Measurements from ENCODE around the gene CCDC116.
A peak's percentile ranks its signal among the peaks of the same experiment; 100 is the strongest.
"Not testable (repeated sequence)": the region's sequence is repeated elsewhere in the genome, so short reads cannot be mapped to it uniquely, and the experiment has no call there.

CCDC116 gene

GRCh38 chr22:21652010-21652546 lies 19.5 kb downstream of the CCDC116 start:
- peak; percentile 76 for DNase-seq (ENCODE audit: low read depth)

- DNase-seq (ENCODE audit: low read depth): no peak
These were observed 20.3 kb downstream of the CCDC116 start for GRCh38 chr22:21652547-21653545.

GRCh38 chr22:21657020-21657359 lies 24.4 kb downstream of the CCDC116 start:
- DNase-seq (ENCODE audit: low read depth): no peak

- DNase-seq (ENCODE audit: low read depth): peak; percentile 71
These were observed 24.9 kb downstream of the CCDC116 start for GRCh38 chr22:21657360-21658032.

GRCh38 chr22:21659864-21660525 lies 27.4 kb downstream of the CCDC116 start:
- DNase-seq (ENCODE audit: low read depth): no peak

GRCh38 chr22:21660904-21661303 lies 28.3 kb downstream of the CCDC116 start:
- DNase-seq (ENCODE audit: low read depth): no peak

- no peak for DNase-seq (ENCODE audit: low read depth)
These were observed 29.4 kb downstream of the CCDC116 start for GRCh38 chr22:21661991-21662390.

- no peak for DNase-seq (ENCODE audit: low read depth)
These were observed 31.2 kb downstream of the CCDC116 start for GRCh38 chr22:21663738-21664137.

GRCh38 chr22:21665047-21665851 lies 32.7 kb downstream of the CCDC116 start:
- DNase-seq (ENCODE audit: low read depth): no peak

GRCh38 chr22:21666786-21667185 lies 34.2 kb downstream of the CCDC116 start:
- DNase-seq (ENCODE audit: low read depth): no peak

GRCh38 chr22:21669026-21669425 lies 36.5 kb downstream of the CCDC116 start:
- DNase-seq (ENCODE audit: low read depth): no peak

- no peak for DNase-seq (ENCODE audit: low read depth)
These were observed 39.6 kb downstream of the CCDC116 start for GRCh38 chr22:21672107-21672629.

- no peak for DNase-seq (ENCODE audit: low read depth)
These were observed 41.2 kb downstream of the CCDC116 start for GRCh38 chr22:21673534-21674321.

GRCh38 chr22:21674638-21675245 lies 42.2 kb downstream of the CCDC116 start:
- DNase-seq (ENCODE audit: low read depth): no peak

GRCh38 chr22:21677606-21678443 lies 45.3 kb downstream of the CCDC116 start:
- DNase-seq (ENCODE audit: low read depth): no peak

GRCh38 chr22:21678842-21679241 lies 46.3 kb downstream of the CCDC116 start:
- DNase-seq (ENCODE audit: low read depth): not testable (repeated sequence)

GRCh38 chr22:21679383-21679782 lies 46.8 kb downstream of the CCDC116 start:
- DNase-seq (ENCODE audit: low read depth): no peak

GRCh38 chr22:21680830-21681565 lies 48.4 kb downstream of the CCDC116 start:
- no peak for DNase-seq (ENCODE audit: low read depth)
